NCI-H510A (cell line): ENCODE results near the gene AMY2B.
"Not testable (repeated sequence)": the region's sequence is repeated elsewhere in the genome, so short reads cannot be mapped to it uniquely, and the experiment has no call there.

Experiments used
- DNase-seq: peaks from one replicate; lab custom pipeline; 2025; lab: John Stamatoyannopoulos, UW

AMY2B gene

GRCh38 chr1:103627436-103627835 is 56.0 kb downstream of the AMY2B start:
- DNase-seq, result not testable (repeated sequence)
